GM18858 (cell line): ENCODE results near the gene UBE2D2.
"Not testable (repeated sequence)": the region's sequence is repeated elsewhere in the genome, so short reads cannot be mapped to it uniquely, and the experiment has no call there.

Source experiments
- ATAC-seq: cut with Tn5 transposase; IDR thresholded peaks from one replicate; pipeline ENCODE4 v1.9.1; 2021; ENCODE audit not compliant: unreplicated experiment

UBE2D2 gene

GRCh38 chr5:139560752-139561654 lies at the start of gene UBE2D2:
Gene UBE2D2 (plus strand): TSS chr5:139561339. CDS start chr5:139561792, 453 bp downstream.
- ATAC-seq: peak; percentile 54

GRCh38 chr5:139512786-139513390 lies 48.3 kb upstream of the UBE2D2 start:
- no peak for ATAC-seq

GRCh38 chr5:139513434-139513833 lies 47.7 kb upstream of the UBE2D2 start:
- ATAC-seq: peak; percentile 37

- no peak for ATAC-seq
Observed at GRCh38 chr5:139513852-139514485, 47.2 kb upstream of the UBE2D2 start.

GRCh38 chr5:139514486-139514856 lies 46.7 kb upstream of the UBE2D2 start:
- ATAC-seq: no peak

GRCh38 chr5:139517683-139518564 lies 43.2 kb upstream of the UBE2D2 start:
- ATAC-seq: peak; percentile 89

GRCh38 chr5:139523635-139524445 lies 37.3 kb upstream of the UBE2D2 start:
- ATAC-seq: no peak

GRCh38 chr5:139524446-139524845 lies 36.7 kb upstream of the UBE2D2 start:
- no peak for ATAC-seq

GRCh38 chr5:139524940-139525585 lies 36.1 kb upstream of the UBE2D2 start:
- no peak for ATAC-seq

GRCh38 chr5:139525586-139526308 lies 35.4 kb upstream of the UBE2D2 start:
- ATAC-seq: not testable (repeated sequence)

- not testable (repeated sequence) for ATAC-seq
Observed at GRCh38 chr5:139526309-139527089, 34.6 kb upstream of the UBE2D2 start.

GRCh38 chr5:139527090-139527470 lies 34.1 kb upstream of the UBE2D2 start:
- not testable (repeated sequence) for ATAC-seq

GRCh38 chr5:139527896-139528467 lies 33.2 kb upstream of the UBE2D2 start:
- ATAC-seq: not testable (repeated sequence)

- ATAC-seq: not testable (repeated sequence)
Observed at GRCh38 chr5:139528695-139529094, 32.4 kb upstream of the UBE2D2 start.

- not testable (repeated sequence) for ATAC-seq
Observed at GRCh38 chr5:139530079-139530478, 31.1 kb upstream of the UBE2D2 start.

GRCh38 chr5:139531772-139532169 lies 29.4 kb upstream of the UBE2D2 start:
- ATAC-seq: no peak

GRCh38 chr5:139543423-139543991 lies 17.6 kb upstream of the UBE2D2 start:
- ATAC-seq: no peak
